Measurements from ENCODE around the gene VTI1B.

DNA sequence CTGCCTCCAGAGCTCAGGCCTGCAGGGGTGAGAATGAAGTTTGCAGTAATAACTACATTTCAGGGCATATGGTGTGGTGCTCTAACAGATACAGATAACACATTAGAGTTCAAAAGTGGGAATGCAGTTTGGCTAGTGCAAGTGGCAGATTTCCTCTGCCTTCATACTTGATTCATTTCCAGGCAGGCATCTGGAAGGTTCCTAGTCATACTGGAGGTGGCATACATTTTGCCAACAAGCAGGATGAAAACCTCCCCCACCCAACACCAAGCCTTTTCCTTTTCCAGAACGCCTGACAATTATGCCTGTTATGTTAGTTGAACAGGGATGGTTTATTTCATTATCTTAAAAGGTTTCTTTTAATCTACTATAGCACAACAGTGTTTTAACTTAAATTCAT lies 24.3 kb downstream of the VTI1B start:
- TF ChIP-seq GATA3 (IDR thresholded peaks at IDR 0.05; ENCODE audit: low read depth, low read length) (no peak), GATA2 (IDR thresholded peaks at IDR 0.05; ENCODE audit: low read depth, low read length) (no peak)
